Measurements from ENCODE around the gene TMED10. TPM values are rescaled to one million over a fixed set of nuclear protein-coding genes. Genes with fewer than 3 reads are reported as not detected.

Gene TMED10
- total RNA-seq, 1 donor from 2014 or later: 130 TPM

GRCh38 chr14:75142494-75142893, 33.9 kb downstream of the TMED10 start:
- peak overlapping the region; percentile 41 for H3K27ac Mint-ChIP-seq
- H3K4me1 Mint-ChIP-seq: peaks cover 61% of the 10 kb centered on the region
- ATAC-seq (ENCODE audit: low read depth) (no peak), DNase-seq (no peak)
- ChIA-PET POLR2A (no interaction called here), CTCF (interaction anchor here (1.2 to 1.5 kb wide), 2 partner anchors 153 to 155 kb away, joined by 3 to 5 read pairs; no protein-coding TSS in a partner anchor)
- H3K27me3 Mint-ChIP-seq: no peaks in the 10 kb centered on the region
- TF ChIP-seq CTCF (IDR thresholded peaks at IDR 0.05): no peak
- intact Hi-C loops (cut with micrococcal nuclease): no loop called here
- no peaks in the 10 kb centered on the region for H3K9me3 Mint-ChIP-seq
- no peak overlapping the region for H3K4me3 Mint-ChIP-seq
- H3K36me3 Mint-ChIP-seq (ENCODE audit: low read depth): peaks cover 43% of the 10 kb centered on the region

- CTCF ChIA-PET: interaction anchor here (1.2 to 2.4 kb wide), 3 partner anchors 154 to 161 kb away, joined by 3 to 8 read pairs (median 5); no protein-coding TSS in a partner anchor
- H3K36me3 Mint-ChIP-seq (ENCODE audit: low read depth): peaks cover 39% of the 10 kb centered on the region
- intact Hi-C loops (cut with micrococcal nuclease): no loop called here
- POLR2A ChIA-PET: interaction anchor here (1.2 kb wide), 1 partner anchor 34 kb away, joined by 3 read pairs; no protein-coding TSS in a partner anchor
- H3K27me3 Mint-ChIP-seq: no peaks in the 10 kb centered on the region
- no peaks in the 10 kb centered on the region for H3K9me3 Mint-ChIP-seq
- ATAC-seq (ENCODE audit: low read depth) (no peak), DNase-seq (no peak)
- peaks cover 61% of the 10 kb centered on the region for H3K4me1 Mint-ChIP-seq
- no peak overlapping the region for H3K4me3 Mint-ChIP-seq
- H3K27ac Mint-ChIP-seq: peak overlapping the region; percentile 41
- TF ChIP-seq CTCF (IDR thresholded peaks at IDR 0.05): no peak
These were observed 34.4 kb downstream of the TMED10 start for GRCh38 chr14:75141967-75142366.

GRCh38 chr14:75141062-75141461, 35.4 kb downstream of the TMED10 start:
- POLR2A ChIA-PET: interaction anchor here (1.1 to 1.2 kb wide), 3 partner anchors 14 to 118 kb away, joined by 3 read pairs; partner anchors contain the start of gene NEK9
- CTCF ChIA-PET: interaction anchor here (0.5 to 2.4 kb wide), 5 partner anchors 9 to 212 kb away, joined by 3 to 14 read pairs (median 6); no protein-coding TSS in a partner anchor
- intact Hi-C loops (cut with micrococcal nuclease): no loop called here
- ATAC-seq (ENCODE audit: low read depth) (no peak), DNase-seq (no peak)
- no peaks in the 10 kb centered on the region for H3K9me3 Mint-ChIP-seq
- peaks cover 34% of the 10 kb centered on the region for H3K36me3 Mint-ChIP-seq (ENCODE audit: low read depth)
- peak overlapping the region; percentile 80 for H3K27ac Mint-ChIP-seq
- H3K27me3 Mint-ChIP-seq: no peaks in the 10 kb centered on the region
- H3K4me1 Mint-ChIP-seq: peaks cover 64% of the 10 kb centered on the region
- TF ChIP-seq CTCF (IDR thresholded peaks at IDR 0.05): no peak
- peak overlapping the region; percentile 52 for H3K4me3 Mint-ChIP-seq

GRCh38 chr14:75140620-75141019, 35.8 kb downstream of the TMED10 start:
- no peaks in the 10 kb centered on the region for H3K9me3 Mint-ChIP-seq
- no peak for TF ChIP-seq CTCF (IDR thresholded peaks at IDR 0.05)
- no peak overlapping the region for H3K27ac Mint-ChIP-seq
- no peak overlapping the region for H3K4me3 Mint-ChIP-seq
- peaks cover 63% of the 10 kb centered on the region for H3K4me1 Mint-ChIP-seq
- intact Hi-C loops (cut with micrococcal nuclease): no loop called here
- no peak for DNase-seq
- ChIA-PET POLR2A (interaction anchor here (0.6 to 1.1 kb wide), 3 partner anchors 14 to 358 kb away, joined by 3 to 5 read pairs (median 3); partner anchors contain the start of gene NEK9), CTCF (interaction anchor here (1.6 to 2.4 kb wide), 4 partner anchors 9 to 163 kb away, joined by 3 to 14 read pairs (median 6); no protein-coding TSS in a partner anchor)
- H3K27me3 Mint-ChIP-seq: no peaks in the 10 kb centered on the region
- ATAC-seq (ENCODE audit: low read depth): no peak
- peaks cover 34% of the 10 kb centered on the region for H3K36me3 Mint-ChIP-seq (ENCODE audit: low read depth)

- intact Hi-C loops (cut with micrococcal nuclease): no loop called here
- CTCF ChIA-PET: interaction anchor here (0.7 to 6.6 kb wide), 7 partner anchors 38 to 376 kb away, joined by 3 to 47 read pairs (median 6); no protein-coding TSS in a partner anchor
- peak overlapping the region; percentile 76 for H3K27ac Mint-ChIP-seq
- TF ChIP-seq CTCF (IDR thresholded peaks at IDR 0.05): no peak
- POLR2A ChIA-PET: interaction anchor here (0.6 to 2.4 kb wide), 5 partner anchors 12 to 400 kb away, joined by 3 to 23 read pairs (median 3); partner anchors contain the start of gene NEK9
- peak overlapping the region; percentile 19 for H3K4me3 Mint-ChIP-seq
- ATAC-seq (ENCODE audit: low read depth): no peak
- peaks cover 33% of the 10 kb centered on the region for H3K36me3 Mint-ChIP-seq (ENCODE audit: low read depth)
- H3K9me3 Mint-ChIP-seq: no peaks in the 10 kb centered on the region
- H3K4me1 Mint-ChIP-seq: peaks cover 54% of the 10 kb centered on the region
- H3K27me3 Mint-ChIP-seq: no peaks in the 10 kb centered on the region
- DNase-seq: no peak
These were observed 37.2 kb downstream of the TMED10 start for GRCh38 chr14:75139185-75139584.

Data from activated B cell treated with CpG ODN at 0.5 μM for 24 hours (primary cell).